Measurements from ENCODE around the gene NDUFV1.
"Not testable (repeated sequence)": the region's sequence is repeated elsewhere in the genome, so short reads cannot be mapped to it uniquely, and the experiment has no call there.

The NDUFV1 gene

GRCh38 chr11:67612751-67613150 lies 6.0 kb downstream of the NDUFV1 start:
- no peak for DNase-seq

- DNase-seq, result no peak
Measured at GRCh38 chr11:67613313-67613959, 6.7 kb downstream of the NDUFV1 start.

GRCh38 chr11:67613960-67614715 lies 7.4 kb downstream of the NDUFV1 start:
- DNase-seq, result peak; percentile 83

GRCh38 chr11:67614730-67615714 lies 8.3 kb downstream of the NDUFV1 start:
- peak; percentile 80 for DNase-seq

- no peak for DNase-seq
Measured at GRCh38 chr11:67615728-67616430, 9.1 kb downstream of the NDUFV1 start.

- DNase-seq, result no peak
Measured at GRCh38 chr11:67616431-67617242, 9.9 kb downstream of the NDUFV1 start.

- DNase-seq, result no peak
Measured at GRCh38 chr11:67617243-67617953, 10.7 kb downstream of the NDUFV1 start.

GRCh38 chr11:67618901-67619659 lies 12.3 kb downstream of the NDUFV1 start:
- DNase-seq, result not testable (repeated sequence)

GRCh38 chr11:67619683-67620618 lies 13.2 kb downstream of the NDUFV1 start:
- DNase-seq, result not testable (repeated sequence)

GRCh38 chr11:67620621-67621020 lies 13.9 kb downstream of the NDUFV1 start:
- DNase-seq, result not testable (repeated sequence)

GRCh38 chr11:67621928-67622327 lies 15.2 kb downstream of the NDUFV1 start:
- DNase-seq, result not testable (repeated sequence)

- DNase-seq, result not testable (repeated sequence)
Measured at GRCh38 chr11:67622905-67623304, 16.2 kb downstream of the NDUFV1 start.

GRCh38 chr11:67623795-67624194 lies 17.1 kb downstream of the NDUFV1 start:
- not testable (repeated sequence) for DNase-seq

- not testable (repeated sequence) for DNase-seq
Measured at GRCh38 chr11:67626131-67626833, 19.5 kb downstream of the NDUFV1 start.

GRCh38 chr11:67626970-67627369 lies 20.2 kb downstream of the NDUFV1 start:
- DNase-seq, result no peak

- no peak for DNase-seq
Measured at GRCh38 chr11:67627441-67627811, 20.7 kb downstream of the NDUFV1 start.

GRCh38 chr11:67627812-67628624 lies 21.3 kb downstream of the NDUFV1 start:
- DNase-seq, result no peak

All from activated CD4-positive, alpha-beta T cell treated with anti-CD3 and anti-CD28 coated beads, Interleukin-2, amount 50 U/mL, for 16 hours (primary cell).